Peyer's patch (tissue), 4 donors: ENCODE measurements around the gene BNIP1.

ENCODE experiments used
- CTCF ChIP-seq, 6 experiments: fragments of 450-650 bp in 4 of 6; fragments of 200-600 bp in 2 of 6; sonication (generic) in 1 of 6; IDR thresholded peaks; one replicate each; pipeline ENCODE4 v1.5.1; 2017 to 2019; ENCODE audit warnings: antibody characterized with exemption in 6 of 6, mild to moderate bottlenecking in 3 of 6, moderate library complexity in 1 of 6
- POLR2A ChIP-seq, 2 donors: fragments of 450-650 bp; IDR thresholded peaks; one replicate each; pipeline ENCODE4 v1.5.1; 2017; ENCODE audit warnings: antibody characterized with exemption in 2 of 2, mild to moderate bottlenecking in 2 of 2, moderate library complexity in 2 of 2

- TF ChIP-seq CTCF (IDR thresholded peaks at IDR 0.05) (no peak), POLR2A (IDR thresholded peaks at IDR 0.05) (no peak)
These were observed 18.9 kb downstream of the BNIP1 start for GRCh38 chr5:173163219-173163618.
